Neuronal stem cell (in vitro differentiated cells): Measurements from ENCODE around the gene PPARGC1A.

Source experiments
- DNase-seq: peaks from one replicate; pipeline ENCODE4 v3.0.0-alpha.2; 2013; ENCODE audit warnings: low spot score
- H2AFZ ChIP-seq: one replicate; pipeline ENCODE4 v1.6.1; 2013; ENCODE audit warnings: mild to moderate bottlenecking, low read length, inconsistent platforms
- H2AK5ac ChIP-seq: 2 replicates; pipeline ENCODE4 v1.6.1; 2013; ENCODE audit warnings: low read depth, mild to moderate bottlenecking, inconsistent platforms, low read length, moderate library complexity, mixed read lengths
- H2BK120ac ChIP-seq: 2 replicates; pipeline ENCODE4 v1.6.1; 2013; ENCODE audit warnings: low read depth, mild to moderate bottlenecking, inconsistent platforms, low read length, moderate library complexity, mixed read lengths
- H2BK12ac ChIP-seq: one replicate; pipeline ENCODE4 v1.6.1; 2013; ENCODE audit warnings: low read length, inconsistent platforms
- H2BK15ac ChIP-seq: 2 replicates; pipeline ENCODE4 v1.6.1; 2013; ENCODE audit warnings: mild to moderate bottlenecking, low read length, inconsistent platforms, mixed read lengths
- H2BK5ac ChIP-seq: one replicate; pipeline ENCODE4 v1.6.1; 2013; ENCODE audit warnings: inconsistent platforms, mild to moderate bottlenecking, low read length, moderate library complexity
- H3K14ac ChIP-seq: one replicate; pipeline ENCODE4 v1.6.1; 2013; ENCODE audit warnings: low read length, inconsistent platforms
- H3K18ac ChIP-seq: 2 replicates; pipeline ENCODE4 v1.6.1; 2013; ENCODE audit warnings: low read length, inconsistent platforms
- H3K23ac ChIP-seq: 2 replicates; pipeline ENCODE4 v1.6.1; 2013; ENCODE audit warnings: low read depth, mild to moderate bottlenecking, mixed read lengths, low read length, inconsistent platforms; ENCODE audit not compliant: poor library complexity
- H3K27ac ChIP-seq: replicated peaks from 3 replicates; pipeline ENCODE4 v1.5.1; 2013; ENCODE audit warnings: low read length, inconsistent platforms
- H3K27me3 ChIP-seq, 3 experiments: 2 replicates each; pipeline ENCODE4 v1.6.1; 2013; ENCODE audit warnings: low read length in 3 of 3, mild to moderate bottlenecking in 2 of 3, inconsistent platforms in 1 of 3, low read depth in 1 of 3, mixed read lengths in 1 of 3, moderate library complexity in 1 of 3; ENCODE audit not compliant: control insufficient read depth in 3 of 3, insufficient read depth in 3 of 3
- H3K36me3 ChIP-seq, 2 donors: replicated peaks in 1 of 2; 2 replicates each; pipeline ENCODE4 v1.6.1; 2013; ENCODE audit warnings: low read length in 2 of 2; ENCODE audit not compliant: control insufficient read depth in 2 of 2, insufficient read depth in 2 of 2
- H3K4ac ChIP-seq: 2 replicates; pipeline ENCODE4 v1.6.1; 2013; ENCODE audit warnings: inconsistent platforms, mild to moderate bottlenecking, low read length, moderate library complexity
- H3K4me1 ChIP-seq, 2 donors: 1 replicate in 1 of 2; 2 replicates in 1 of 2; pipeline ENCODE4 v1.6.1; 2013; ENCODE audit warnings: low read length in 2 of 2, low read depth in 1 of 2; ENCODE audit not compliant: control insufficient read depth in 2 of 2, insufficient read depth in 1 of 2
- H3K4me2 ChIP-seq: one replicate; pipeline ENCODE4 v1.6.1; 2013; ENCODE audit warnings: mild to moderate bottlenecking, low read length, inconsistent platforms; ENCODE audit not compliant: insufficient read depth, poor library complexity, severe bottlenecking
- H3K4me3 ChIP-seq, 2 donors: 2 replicates each; pipeline ENCODE4 v1.5.1; 2013; ENCODE audit warnings: low read length in 2 of 2, mild to moderate bottlenecking in 2 of 2, inconsistent platforms in 1 of 2, moderate library complexity in 1 of 2
- H3K79me1 ChIP-seq: one replicate; pipeline ENCODE4 v1.6.1; 2013; ENCODE audit warnings: low read depth, mild to moderate bottlenecking, inconsistent platforms, low read length, moderate library complexity
- H3K9ac ChIP-seq: one replicate; pipeline ENCODE4 v1.6.1; 2013; ENCODE audit warnings: mild to moderate bottlenecking, low read depth, low read length, inconsistent platforms; ENCODE audit not compliant: poor library complexity
- H3K9me3 ChIP-seq, 2 donors: replicated peaks in 1 of 2; 2 replicates each; pipeline versions ENCODE3 to v1.6.1; 2013; ENCODE audit warnings: low read length in 2 of 2, mild to moderate bottlenecking in 2 of 2, inconsistent platforms in 1 of 2, low read depth in 1 of 2, mixed read lengths in 1 of 2, moderate library complexity in 1 of 2; ENCODE audit not compliant: control insufficient read depth in 2 of 2, insufficient read depth in 1 of 2
- H4K8ac ChIP-seq: one replicate; pipeline ENCODE4 v1.6.1; 2013; ENCODE audit warnings: low read depth, mild to moderate bottlenecking, inconsistent platforms, low read length, moderate library complexity
- H4K91ac ChIP-seq: one replicate; pipeline ENCODE4 v1.6.1; 2013; ENCODE audit warnings: low read length, low read depth, mild to moderate bottlenecking, inconsistent platforms; ENCODE audit not compliant: poor library complexity
- whole genome bisulfite sequencing, 2 donors: extraction: QIAGEN DNeasy Blood & Tissue Kit; methylation state at CpG; one replicate each; pipeline ENCODE4 v1.1.7; 2013; ENCODE audit warnings: missing lambda C conversion rate in 2 of 2, mixed read lengths in 1 of 2; ENCODE audit not compliant: insufficient read length in 2 of 2, insufficient replicate concordance in 1 of 2; ENCODE audit errors: extremely low coverage in 2 of 2; 5-methylcytosine and 5-hydroxymethylcytosine counted together

Gene PPARGC1A

GRCh38 chr4:23934223-23934622 is 44.4 kb upstream of the PPARGC1A start:
- Histone ChIP-seq H3K14ac (no peak overlapping the region), H3K18ac (no peak overlapping the region), H2AK5ac (no peak overlapping the region), H2BK5ac (no peak overlapping the region), H3K23ac (no peak overlapping the region), H2BK12ac (no peak overlapping the region), H3K27me3 (no peaks in the 10 kb centered on the region), H3K4me3 (no peak overlapping the region), H3K79me1 (no peaks in the 10 kb centered on the region), H4K91ac (no peak overlapping the region), H3K9me3 (peaks cover 0 to 7% of the 10 kb centered on the region in 2 donors), H3K4me2 (no peak overlapping the region), H4K8ac (no peak overlapping the region), H3K27ac (no peak overlapping the region), H2BK15ac (no peak overlapping the region), H3K9ac (no peak overlapping the region), H3K36me3 (no peaks in the 10 kb centered on the region), H3K4ac (no peak overlapping the region), H2AFZ (no peak overlapping the region), H3K4me1 (peaks cover 1 to 6% of the 10 kb centered on the region in 2 donors), H2BK120ac (no peak overlapping the region)
- no CpG with 5 or more reads among the region's 4 CpGs for WGBS, 2 donors
- DNase-seq: no peak

- Histone ChIP-seq H3K14ac (no peak overlapping the region), H3K27me3 (no peaks in the 10 kb centered on the region), H2BK120ac (no peak overlapping the region), H3K9ac (no peak overlapping the region), H2BK12ac (no peak overlapping the region), H2AFZ (no peak overlapping the region), H3K79me1 (no peaks in the 10 kb centered on the region), H3K23ac (no peak overlapping the region), H3K4me2 (no peak overlapping the region), H3K18ac (no peak overlapping the region), H2BK15ac (no peak overlapping the region), H4K8ac (no peak overlapping the region), H3K4me1 (peaks cover 1 to 6% of the 10 kb centered on the region in 2 donors), H3K36me3 (no peaks in the 10 kb centered on the region), H2AK5ac (no peak overlapping the region), H3K4me3 (no peak overlapping the region), H3K27ac (no peak overlapping the region), H3K4ac (no peak overlapping the region), H2BK5ac (no peak overlapping the region), H4K91ac (no peak overlapping the region), H3K9me3 (peaks cover 0 to 7% of the 10 kb centered on the region in 2 donors)
- no CpG with 5 or more reads among the region's 6 CpGs for WGBS, 2 donors
- no peak for DNase-seq
Measured at GRCh38 chr4:23932901-23933308, 43.1 kb upstream of the PPARGC1A start.

GRCh38 chr4:23932186-23932585 is 42.3 kb upstream of the PPARGC1A start:
- Histone ChIP-seq H3K4me3 (no peak overlapping the region), H3K4me1 (peaks cover 1 to 6% of the 10 kb centered on the region in 2 donors), H3K9me3 (peaks cover 0 to 7% of the 10 kb centered on the region in 2 donors), H4K8ac (no peak overlapping the region), H3K9ac (no peak overlapping the region), H3K23ac (no peak overlapping the region), H2AFZ (no peak overlapping the region), H4K91ac (no peak overlapping the region), H3K14ac (no peak overlapping the region), H2BK120ac (no peak overlapping the region), H3K27me3 (no peaks in the 10 kb centered on the region), H3K4me2 (no peak overlapping the region), H2AK5ac (no peak overlapping the region), H2BK15ac (no peak overlapping the region), H3K79me1 (no peaks in the 10 kb centered on the region), H3K36me3 (no peaks in the 10 kb centered on the region), H3K18ac (no peak overlapping the region), H2BK12ac (no peak overlapping the region), H3K4ac (no peak overlapping the region), H3K27ac (no peak overlapping the region), H2BK5ac (no peak overlapping the region)
- no peak for DNase-seq
- no CpG with 5 or more reads among the region's 4 CpGs for WGBS, 2 donors

- H3K4me1 ChIP-seq: peaks cover 1 to 6% of the 10 kb centered on the region in 2 donors
- H2AFZ ChIP-seq: no peak overlapping the region
- H3K27ac ChIP-seq: no peak overlapping the region
- H2BK5ac ChIP-seq: no peak overlapping the region
- H3K14ac ChIP-seq: no peak overlapping the region
- no CpG with 5 or more reads among the region's 2 CpGs for WGBS, 2 donors
- no peak overlapping the region for H4K8ac ChIP-seq
- no peak for DNase-seq
- H3K4me2 ChIP-seq: no peak overlapping the region
- H3K9me3 ChIP-seq: peaks cover 0 to 7% of the 10 kb centered on the region in 2 donors
- no peak overlapping the region for H3K4me3 ChIP-seq
- no peak overlapping the region for H2AK5ac ChIP-seq
- H3K23ac ChIP-seq: no peak overlapping the region
- H3K18ac ChIP-seq: no peak overlapping the region
- no peak overlapping the region for H2BK12ac ChIP-seq
- no peak overlapping the region for H3K9ac ChIP-seq
- H3K79me1 ChIP-seq: no peaks in the 10 kb centered on the region
- no peaks in the 10 kb centered on the region for H3K27me3 ChIP-seq
- no peaks in the 10 kb centered on the region for H3K36me3 ChIP-seq
- H2BK15ac ChIP-seq: no peak overlapping the region
- no peak overlapping the region for H3K4ac ChIP-seq
- no peak overlapping the region for H4K91ac ChIP-seq
- no peak overlapping the region for H2BK120ac ChIP-seq
Measured at GRCh38 chr4:23931489-23931830, 41.6 kb upstream of the PPARGC1A start.
